ENCODE data around the gene ZNF420.
"Not testable (repeated sequence)": the region's sequence is repeated elsewhere in the genome, so short reads cannot be mapped to it uniquely, and the experiment has no call there.

DNA sequence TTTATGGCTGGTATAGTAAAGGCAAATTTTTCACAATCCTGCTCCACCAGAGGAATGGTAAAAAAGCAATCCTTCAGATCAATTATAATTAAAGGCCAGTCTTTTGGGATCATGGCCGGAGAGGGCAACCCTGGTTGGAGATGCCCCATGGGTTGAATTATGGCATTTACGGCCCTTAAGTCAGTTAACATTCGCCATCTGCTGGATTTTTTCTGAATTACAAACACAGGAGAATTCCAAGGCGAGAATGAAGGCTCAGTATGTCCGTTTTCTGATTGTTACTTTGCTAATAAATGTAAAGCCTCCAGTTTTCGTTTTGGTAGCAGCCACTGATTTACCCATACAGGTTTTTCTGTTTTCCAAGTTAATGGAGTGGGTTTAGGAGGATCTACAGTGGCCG, 33.5 kb downstream of the ZNF420 start:
- TF ChIP-seq, protein P1, sequence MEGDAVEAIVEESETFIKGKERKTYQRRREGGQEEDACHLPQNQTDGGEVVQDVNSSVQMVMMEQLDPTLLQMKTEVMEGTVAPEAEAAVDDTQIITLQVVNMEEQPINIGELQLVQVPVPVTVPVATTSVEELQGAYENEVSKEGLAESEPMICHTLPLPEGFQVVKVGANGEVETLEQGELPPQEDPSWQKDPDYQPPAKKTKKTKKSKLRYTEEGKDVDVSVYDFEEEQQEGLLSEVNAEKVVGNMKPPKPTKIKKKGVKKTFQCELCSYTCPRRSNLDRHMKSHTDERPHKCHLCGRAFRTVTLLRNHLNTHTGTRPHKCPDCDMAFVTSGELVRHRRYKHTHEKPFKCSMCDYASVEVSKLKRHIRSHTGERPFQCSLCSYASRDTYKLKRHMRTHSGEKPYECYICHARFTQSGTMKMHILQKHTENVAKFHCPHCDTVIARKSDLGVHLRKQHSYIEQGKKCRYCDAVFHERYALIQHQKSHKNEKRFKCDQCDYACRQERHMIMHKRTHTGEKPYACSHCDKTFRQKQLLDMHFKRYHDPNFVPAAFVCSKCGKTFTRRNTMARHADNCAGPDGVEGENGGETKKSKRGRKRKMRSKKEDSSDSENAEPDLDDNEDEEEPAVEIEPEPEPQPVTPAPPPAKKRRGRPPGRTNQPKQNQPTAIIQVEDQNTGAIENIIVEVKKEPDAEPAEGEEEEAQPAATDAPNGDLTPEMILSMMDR (conservative IDR thresholded peaks at IDR 0.05; ENCODE audit: low read depth, low read length) = peak; percentile 36
- TF ChIP-seq EZH2 (IDR thresholded peaks at IDR 0.05; ENCODE audit: borderline replicate concordance, low read depth, low read length, poor library complexity, severe bottlenecking) = not testable (repeated sequence)
